Measurements from ENCODE around the gene CD3G.

CD3G gene

DNA sequence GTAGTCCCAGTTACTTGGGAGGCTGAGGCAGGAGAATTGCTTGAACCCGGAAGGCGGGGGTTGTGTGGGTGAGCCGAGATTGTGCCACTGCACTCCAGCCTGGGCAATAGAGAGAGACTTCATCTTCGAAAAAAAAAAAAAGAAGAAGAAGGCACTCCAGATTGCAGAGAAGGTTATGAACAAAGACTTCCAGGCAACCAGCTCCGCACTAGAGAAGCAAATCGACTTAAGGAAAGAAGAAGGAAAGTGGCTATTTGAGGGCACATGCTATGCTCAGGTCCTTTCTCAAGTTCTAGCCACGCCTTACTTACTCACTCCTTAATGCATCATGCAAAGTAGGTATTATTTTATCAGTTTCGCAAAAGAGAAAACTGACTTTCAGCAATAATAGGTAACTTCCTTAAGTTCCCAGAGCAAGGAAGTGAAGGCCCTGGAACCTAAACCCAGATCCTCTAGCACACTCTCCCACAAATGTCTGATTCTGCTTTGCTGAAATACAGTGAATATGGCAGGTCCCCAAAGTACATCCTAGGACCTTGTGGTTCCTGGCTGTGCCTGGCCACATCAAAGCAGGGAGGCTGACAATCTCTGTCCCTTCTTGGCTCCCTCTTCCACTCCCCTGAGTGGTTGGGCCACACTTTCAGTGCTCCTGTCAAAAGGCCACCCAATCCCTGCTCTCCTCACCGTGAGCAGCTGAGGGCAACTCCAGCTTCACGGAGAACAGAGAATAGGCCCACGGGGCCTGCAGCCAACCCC, 25.4 kb upstream of the CD3G start:
- Histone ChIP-seq H3K27me3 (ENCODE audit: control insufficient read depth in 1 of 2, insufficient read depth in 1 of 2, low read length in 2 of 2) (peaks cover 25 to 38% of the 10 kb centered on the region in 2 experiments), H2BK5ac (ENCODE audit: low read depth, low read length, poor library complexity, severe bottlenecking) (no peak overlapping the region), H2AFZ (ENCODE audit: low read depth, low read length) (no peak overlapping the region), H3K4me2 (ENCODE audit: low read length, poor library complexity, severe bottlenecking) (no peak overlapping the region), H3K23ac (ENCODE audit: low read length in 2 of 2) (no peak overlapping the region), H3K4ac (ENCODE audit: low read depth in 1 of 2, low read length in 2 of 2) (no peak overlapping the region), H3K9me3 (ENCODE audit: control insufficient read depth, low read length) (no peaks in the 10 kb centered on the region), H2BK12ac (ENCODE audit: low read length in 2 of 2) (peak overlapping the region in 1 of 2 experiments; percentile 15), H2BK15ac (ENCODE audit: low read depth, poor library complexity, severe bottlenecking) (no peak overlapping the region), H3K14ac (ENCODE audit: low read length in 2 of 2) (no peak overlapping the region), H3K4me1 (ENCODE audit: control insufficient read depth, insufficient read depth, low read depth, low read length) (peaks cover 4% of the 10 kb centered on the region), H3K4me3 (ENCODE audit: insufficient read depth in 1 of 2, low read depth in 1 of 2, low read length in 2 of 2) (no peak overlapping the region), H3K36me3 (ENCODE audit: control insufficient read depth in 1 of 2, insufficient read depth in 2 of 2, low read depth in 1 of 2, low read length in 2 of 2) (no peaks in the 10 kb centered on the region), H3K18ac (ENCODE audit: low read depth in 1 of 2, low read length in 2 of 2) (no peak overlapping the region), H3K27ac (ENCODE audit: low read length, poor library complexity, severe bottlenecking) (no peak overlapping the region), H2BK120ac (ENCODE audit: low read depth, low read length) (no peak overlapping the region), H4K8ac (ENCODE audit: low read length) (no peak overlapping the region), H4K91ac (ENCODE audit: low read length) (no peak overlapping the region), H3K79me1 (replicated peaks; ENCODE audit: low read length, poor library complexity, severe bottlenecking) (no peaks in the 10 kb centered on the region), H2AK5ac (ENCODE audit: low read length, severe bottlenecking) (no peak overlapping the region), H3K9ac (ENCODE audit: low read length) (no peak overlapping the region)
- 92% methylated on average over 11 of the region's 11 CpGs for WGBS
- no peak for DNase-seq

DNA sequence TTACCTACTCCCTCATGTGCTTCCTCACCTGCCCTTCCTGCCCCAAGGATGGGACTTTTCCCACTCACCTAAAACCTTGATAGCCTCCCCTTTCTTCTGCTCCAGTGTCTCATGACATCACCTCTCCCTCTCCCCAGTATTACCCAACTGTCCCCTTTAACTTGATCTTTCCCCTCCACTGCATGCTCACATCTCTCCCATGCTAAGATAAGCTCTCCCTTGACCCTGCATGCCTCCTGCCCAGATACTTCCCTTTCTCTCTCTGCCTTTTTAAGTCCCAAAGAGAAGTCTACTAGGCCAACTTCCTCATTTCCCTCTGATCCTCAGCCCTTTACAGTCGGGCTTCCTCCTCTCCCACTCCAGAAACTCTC, 24.8 kb upstream of the CD3G start:
- H3K4me3 ChIP-seq (ENCODE audit: insufficient read depth in 1 of 2, low read depth in 1 of 2, low read length in 2 of 2), result no peak overlapping the region
- no peak overlapping the region for H3K4me2 ChIP-seq (ENCODE audit: low read length, poor library complexity, severe bottlenecking)
- H3K23ac ChIP-seq (ENCODE audit: low read length in 2 of 2), result no peak overlapping the region
- no peak overlapping the region for H4K8ac ChIP-seq (ENCODE audit: low read length)
- H3K27me3 ChIP-seq (ENCODE audit: control insufficient read depth in 1 of 2, insufficient read depth in 1 of 2, low read length in 2 of 2), result peaks cover 20 to 33% of the 10 kb centered on the region in 2 experiments
- H2AK5ac ChIP-seq (ENCODE audit: low read length, severe bottlenecking), result no peak overlapping the region
- H2BK15ac ChIP-seq (ENCODE audit: low read depth, poor library complexity, severe bottlenecking), result no peak overlapping the region
- no peak overlapping the region for H3K14ac ChIP-seq (ENCODE audit: low read length in 2 of 2)
- no peak overlapping the region for H2BK12ac ChIP-seq (ENCODE audit: low read length in 2 of 2)
- no peak overlapping the region for H3K9ac ChIP-seq (ENCODE audit: low read length)
- WGBS, result 67% methylated on average over 1 of the region's 1 CpG
- no peaks in the 10 kb centered on the region for H3K79me1 ChIP-seq (replicated peaks; ENCODE audit: low read length, poor library complexity, severe bottlenecking)
- no peak overlapping the region for H3K4ac ChIP-seq (ENCODE audit: low read depth in 1 of 2, low read length in 2 of 2)
- no peaks in the 10 kb centered on the region for H3K9me3 ChIP-seq (ENCODE audit: control insufficient read depth, low read length)
- no peak overlapping the region for H2BK120ac ChIP-seq (ENCODE audit: low read depth, low read length)
- H3K4me1 ChIP-seq (ENCODE audit: control insufficient read depth, insufficient read depth, low read depth, low read length), result peaks cover 4% of the 10 kb centered on the region
- no peak for DNase-seq
- no peak overlapping the region for H3K18ac ChIP-seq (ENCODE audit: low read depth in 1 of 2, low read length in 2 of 2)
- H2AFZ ChIP-seq (ENCODE audit: low read depth, low read length), result no peak overlapping the region
- no peaks in the 10 kb centered on the region for H3K36me3 ChIP-seq (ENCODE audit: control insufficient read depth in 1 of 2, insufficient read depth in 2 of 2, low read depth in 1 of 2, low read length in 2 of 2)
- H2BK5ac ChIP-seq (ENCODE audit: low read depth, low read length, poor library complexity, severe bottlenecking), result no peak overlapping the region
- no peak overlapping the region for H4K91ac ChIP-seq (ENCODE audit: low read length)
- H3K27ac ChIP-seq (ENCODE audit: low read length, poor library complexity, severe bottlenecking), result no peak overlapping the region

DNA sequence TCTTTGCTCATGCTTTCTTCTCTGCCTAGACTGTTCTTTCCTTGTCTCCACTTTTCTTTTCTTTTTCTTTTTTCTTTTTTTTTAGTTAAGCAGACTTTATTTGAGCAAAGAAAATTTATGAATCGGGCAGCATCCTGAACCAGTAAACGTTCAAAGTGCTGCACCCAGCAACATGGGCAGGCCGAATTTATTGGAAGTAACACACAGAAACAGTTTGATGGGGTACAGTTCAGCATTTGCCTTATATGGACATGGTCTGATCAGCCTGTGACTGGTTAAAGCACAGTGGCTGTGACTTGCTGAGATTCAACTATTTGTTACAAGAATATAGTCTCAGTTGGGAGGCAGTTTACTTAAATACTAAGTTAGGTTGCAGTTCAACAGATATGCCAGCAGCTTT, 23.6 kb upstream of the CD3G start:
- Histone ChIP-seq H3K4me3 (ENCODE audit: insufficient read depth in 1 of 2, low read depth in 1 of 2, low read length in 2 of 2) (no peak overlapping the region), H3K18ac (ENCODE audit: low read depth in 1 of 2, low read length in 2 of 2) (no peak overlapping the region), H2BK12ac (ENCODE audit: low read length in 2 of 2) (no peak overlapping the region), H3K14ac (ENCODE audit: low read length in 2 of 2) (no peak overlapping the region), H4K91ac (ENCODE audit: low read length) (no peak overlapping the region), H2BK15ac (ENCODE audit: low read depth, poor library complexity, severe bottlenecking) (no peak overlapping the region), H2AFZ (ENCODE audit: low read depth, low read length) (no peak overlapping the region), H3K36me3 (ENCODE audit: control insufficient read depth in 1 of 2, insufficient read depth in 2 of 2, low read depth in 1 of 2, low read length in 2 of 2) (no peaks in the 10 kb centered on the region), H2BK5ac (ENCODE audit: low read depth, low read length, poor library complexity, severe bottlenecking) (no peak overlapping the region), H2AK5ac (ENCODE audit: low read length, severe bottlenecking) (no peak overlapping the region), H3K79me1 (replicated peaks; ENCODE audit: low read length, poor library complexity, severe bottlenecking) (no peaks in the 10 kb centered on the region), H3K9me3 (ENCODE audit: control insufficient read depth, low read length) (no peaks in the 10 kb centered on the region), H2BK120ac (ENCODE audit: low read depth, low read length) (no peak overlapping the region), H4K8ac (ENCODE audit: low read length) (no peak overlapping the region), H3K9ac (ENCODE audit: low read length) (no peak overlapping the region), H3K27me3 (ENCODE audit: control insufficient read depth in 1 of 2, insufficient read depth in 1 of 2, low read length in 2 of 2) (peaks cover 11 to 23% of the 10 kb centered on the region in 2 experiments), H3K4me1 (ENCODE audit: control insufficient read depth, insufficient read depth, low read depth, low read length) (peaks cover 4% of the 10 kb centered on the region), H3K4ac (ENCODE audit: low read depth in 1 of 2, low read length in 2 of 2) (no peak overlapping the region), H3K27ac (ENCODE audit: low read length, poor library complexity, severe bottlenecking) (no peak overlapping the region), H3K23ac (ENCODE audit: low read length in 2 of 2) (no peak overlapping the region), H3K4me2 (ENCODE audit: low read length, poor library complexity, severe bottlenecking) (no peak overlapping the region)
- no peak for DNase-seq
- WGBS, result 91% methylated on average over 3 of the region's 3 CpGs

DNA sequence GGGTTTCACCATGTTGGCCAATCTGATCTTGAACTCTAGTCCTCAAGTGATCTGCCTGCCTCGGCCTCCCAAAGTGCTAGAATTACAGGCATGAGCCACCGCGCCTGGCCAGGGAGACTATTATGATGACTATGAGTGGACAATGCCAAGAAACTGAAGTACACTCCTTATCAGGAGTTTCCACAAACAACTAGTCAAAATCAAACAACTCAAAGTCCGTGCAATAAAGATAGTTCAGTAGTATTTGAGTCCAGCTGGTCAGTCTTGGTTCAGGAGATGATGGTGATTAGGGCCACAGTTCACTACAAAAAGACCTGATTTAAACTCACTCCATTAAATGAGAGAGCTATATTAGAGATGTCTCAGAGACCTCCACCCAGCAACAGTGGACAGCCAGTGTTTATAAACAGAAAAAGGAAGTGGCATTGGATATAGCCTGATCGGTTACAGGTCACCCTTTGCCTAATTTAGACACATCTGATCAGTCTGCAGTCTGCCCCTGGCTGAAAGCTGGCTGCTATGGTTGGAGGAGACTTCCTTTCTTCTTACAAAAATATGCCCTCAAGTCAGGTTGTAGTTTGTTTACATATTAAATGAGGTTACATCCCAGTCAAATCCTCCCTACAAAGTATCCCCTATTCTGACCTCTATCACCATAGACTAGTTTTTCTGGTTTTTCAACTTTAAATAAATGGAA, 22.6 kb upstream of the CD3G start:
- no peak overlapping the region for H2AFZ ChIP-seq (ENCODE audit: low read depth, low read length)
- H3K36me3 ChIP-seq (ENCODE audit: control insufficient read depth in 1 of 2, insufficient read depth in 2 of 2, low read depth in 1 of 2, low read length in 2 of 2), result no peaks in the 10 kb centered on the region
- no peak overlapping the region for H3K4ac ChIP-seq (ENCODE audit: low read depth in 1 of 2, low read length in 2 of 2)
- no peak overlapping the region for H3K23ac ChIP-seq (ENCODE audit: low read length in 2 of 2)
- WGBS, result 86% methylated on average over 3 of the region's 5 CpGs
- H4K91ac ChIP-seq (ENCODE audit: low read length), result no peak overlapping the region
- peaks cover 8 to 15% of the 10 kb centered on the region in 2 experiments for H3K27me3 ChIP-seq (ENCODE audit: control insufficient read depth in 1 of 2, insufficient read depth in 1 of 2, low read length in 2 of 2)
- no peak overlapping the region for H3K18ac ChIP-seq (ENCODE audit: low read depth in 1 of 2, low read length in 2 of 2)
- H3K14ac ChIP-seq (ENCODE audit: low read length in 2 of 2), result no peak overlapping the region
- no peak overlapping the region for H4K8ac ChIP-seq (ENCODE audit: low read length)
- peaks cover 4% of the 10 kb centered on the region for H3K4me1 ChIP-seq (ENCODE audit: control insufficient read depth, insufficient read depth, low read depth, low read length)
- DNase-seq, result peak; percentile 1
- H3K79me1 ChIP-seq (replicated peaks; ENCODE audit: low read length, poor library complexity, severe bottlenecking), result no peaks in the 10 kb centered on the region
- H2AK5ac ChIP-seq (ENCODE audit: low read length, severe bottlenecking), result no peak overlapping the region
- H3K4me2 ChIP-seq (ENCODE audit: low read length, poor library complexity, severe bottlenecking), result no peak overlapping the region
- no peak overlapping the region for H2BK12ac ChIP-seq (ENCODE audit: low read length in 2 of 2)
- H2BK5ac ChIP-seq (ENCODE audit: low read depth, low read length, poor library complexity, severe bottlenecking), result no peak overlapping the region
- no peaks in the 10 kb centered on the region for H3K9me3 ChIP-seq (ENCODE audit: control insufficient read depth, low read length)
- H3K27ac ChIP-seq (ENCODE audit: low read length, poor library complexity, severe bottlenecking), result no peak overlapping the region
- H3K9ac ChIP-seq (ENCODE audit: low read length), result no peak overlapping the region
- no peak overlapping the region for H2BK15ac ChIP-seq (ENCODE audit: low read depth, poor library complexity, severe bottlenecking)
- H2BK120ac ChIP-seq (ENCODE audit: low read depth, low read length), result no peak overlapping the region
- H3K4me3 ChIP-seq (ENCODE audit: insufficient read depth in 1 of 2, low read depth in 1 of 2, low read length in 2 of 2), result no peak overlapping the region
